Stromal cell of bone marrow (primary cell): ENCODE data around the gene EHD3.
A peak's percentile ranks its signal among the peaks of the same experiment; 100 is the strongest.
"Not testable (repeated sequence)": the region's sequence is repeated elsewhere in the genome, so short reads cannot be mapped to it uniquely, and the experiment has no call there.

ENCODE experiments used
- DNase-seq: peaks from one replicate; pipeline ENCODE4 v3.0.0-alpha.2; 2012; ENCODE audit warnings: low read depth

The EHD3 gene

DNA sequence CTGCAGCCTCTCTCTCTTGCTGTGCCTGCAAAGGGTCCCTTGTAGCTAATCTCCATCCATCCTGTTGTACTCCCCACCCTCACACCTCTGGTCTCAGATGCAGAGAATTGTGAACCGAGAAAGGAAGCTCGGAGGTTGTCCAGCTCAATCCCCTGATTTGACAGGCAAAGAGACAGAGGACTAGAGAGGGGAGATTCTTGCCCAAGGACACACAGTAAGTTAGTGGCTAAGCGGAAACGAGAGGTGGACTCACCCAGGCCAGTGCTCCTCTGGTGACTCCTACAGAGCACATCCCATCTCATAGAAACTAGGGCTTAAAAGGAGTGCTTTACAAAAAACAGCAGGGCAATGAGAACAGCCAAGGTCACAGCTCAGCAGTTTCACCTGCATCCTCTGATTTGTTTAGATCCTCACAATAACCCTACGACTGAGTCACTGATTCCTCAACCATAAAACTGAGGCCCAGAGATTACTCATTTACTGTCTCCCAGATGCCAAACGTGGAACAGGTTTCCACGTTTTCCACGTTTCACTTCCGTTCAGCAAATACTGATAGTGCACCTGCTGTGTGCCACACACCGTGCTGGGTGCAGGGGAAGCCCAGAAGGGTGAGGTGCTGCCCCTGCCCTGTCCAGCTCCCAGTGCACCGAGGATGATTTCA lies 22.1 kb downstream of the EHD3 start:
- DNase-seq = no peak

DNA sequence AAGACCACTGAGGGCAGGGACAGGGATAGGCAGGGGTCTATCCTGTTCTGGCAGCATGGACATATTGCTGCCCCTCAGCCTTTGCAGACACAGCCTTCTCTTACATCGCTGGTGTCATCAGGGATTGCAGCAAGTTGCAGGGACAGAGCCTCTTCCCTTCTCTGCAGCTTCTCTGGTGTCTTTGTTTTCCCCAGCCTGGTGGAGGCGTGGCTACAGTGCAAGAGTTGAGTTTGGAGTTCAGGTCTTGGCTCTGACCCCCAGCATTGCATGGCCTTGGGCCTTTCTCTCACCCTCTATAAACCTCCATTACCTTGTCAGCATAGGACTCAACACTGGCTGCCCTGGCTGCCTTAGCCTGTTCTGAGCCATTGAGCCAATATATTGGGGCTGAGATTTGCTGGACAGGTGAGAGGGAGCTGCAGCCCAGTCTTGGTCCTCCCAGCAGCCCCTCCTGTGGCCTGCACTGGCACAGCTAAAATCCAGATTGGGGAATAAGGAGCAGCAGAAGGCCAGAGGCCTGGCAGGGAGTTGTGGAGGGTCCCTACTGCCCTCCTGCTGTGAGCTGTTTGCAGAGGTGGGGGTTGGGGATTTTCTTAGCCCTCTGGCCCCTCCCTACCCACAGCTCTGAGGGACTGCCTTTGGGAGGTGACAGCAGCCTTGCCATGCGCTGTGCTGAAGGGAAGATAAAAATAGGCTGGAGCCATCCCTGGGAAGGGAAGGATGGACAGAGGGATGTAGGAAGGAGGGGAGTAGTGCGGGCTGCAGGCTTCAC lies 22.8 kb downstream of the EHD3 start:
- no peak for DNase-seq

- no peak for DNase-seq
These were observed 24.4 kb downstream of the EHD3 start for GRCh38 chr2:31258351-31258750.

GRCh38 chr2:31259075-31259474 lies 25.1 kb downstream of the EHD3 start:
- DNase-seq = no peak

DNA sequence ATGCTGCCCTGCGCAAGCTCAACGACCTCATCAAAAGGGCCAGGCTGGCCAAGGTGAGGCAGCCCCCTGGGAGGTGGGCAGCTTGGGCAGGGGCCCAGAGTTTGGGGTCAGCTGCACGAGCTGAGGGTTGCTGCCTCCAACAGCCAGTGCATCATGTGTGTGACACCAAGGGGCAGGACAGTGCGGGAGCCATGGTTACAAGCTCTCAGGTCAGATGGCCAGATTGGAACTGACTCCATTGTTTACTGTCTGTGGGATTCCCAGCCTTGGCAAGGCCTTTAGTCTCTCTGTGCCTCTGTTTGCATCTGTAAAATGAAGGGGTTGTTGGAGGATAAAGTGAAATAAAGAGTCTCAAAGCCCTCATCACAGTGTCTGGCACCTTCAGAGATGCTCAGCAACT lies 26.9 kb downstream of the EHD3 start:
- DNase-seq = no peak

GRCh38 chr2:31263636-31264190 lies 29.8 kb downstream of the EHD3 start:
- DNase-seq = no peak

GRCh38 chr2:31265234-31265633 lies 31.3 kb downstream of the EHD3 start:
- no peak for DNase-seq

GRCh38 chr2:31266804-31267203 lies 32.9 kb downstream of the EHD3 start:
- no peak for DNase-seq

- no peak for DNase-seq
These were observed 33.6 kb downstream of the EHD3 start for GRCh38 chr2:31267437-31268120.

- no peak for DNase-seq
These were observed 34.4 kb downstream of the EHD3 start for GRCh38 chr2:31268344-31268743.

DNA sequence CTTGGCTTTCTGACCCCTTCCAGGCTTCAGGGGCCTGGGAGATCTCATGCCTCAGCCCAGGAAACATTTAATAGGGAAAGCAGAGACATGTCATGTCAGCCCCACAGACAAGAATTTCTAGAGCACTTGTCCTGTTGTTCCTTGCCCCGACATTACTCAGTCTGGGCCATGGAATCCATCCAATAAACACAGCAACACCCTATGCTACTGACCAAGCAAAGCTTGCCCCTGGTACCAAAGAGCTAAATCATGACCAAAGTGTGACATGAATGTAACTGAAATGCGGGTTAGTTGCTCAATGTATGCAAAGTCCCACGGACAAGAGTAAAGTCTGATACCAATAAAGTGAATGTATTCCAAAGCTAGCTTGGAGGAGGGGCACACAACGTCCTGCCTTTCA lies 35.1 kb downstream of the EHD3 start:
- no peak for DNase-seq

- DNase-seq = peak; percentile 45
These were observed 36.2 kb downstream of the EHD3 start for GRCh38 chr2:31270131-31270530.

- DNase-seq = no peak
These were observed 36.9 kb downstream of the EHD3 start for GRCh38 chr2:31270822-31271231.

- no peak for DNase-seq
These were observed 37.9 kb downstream of the EHD3 start for GRCh38 chr2:31271851-31272267.

DNA sequence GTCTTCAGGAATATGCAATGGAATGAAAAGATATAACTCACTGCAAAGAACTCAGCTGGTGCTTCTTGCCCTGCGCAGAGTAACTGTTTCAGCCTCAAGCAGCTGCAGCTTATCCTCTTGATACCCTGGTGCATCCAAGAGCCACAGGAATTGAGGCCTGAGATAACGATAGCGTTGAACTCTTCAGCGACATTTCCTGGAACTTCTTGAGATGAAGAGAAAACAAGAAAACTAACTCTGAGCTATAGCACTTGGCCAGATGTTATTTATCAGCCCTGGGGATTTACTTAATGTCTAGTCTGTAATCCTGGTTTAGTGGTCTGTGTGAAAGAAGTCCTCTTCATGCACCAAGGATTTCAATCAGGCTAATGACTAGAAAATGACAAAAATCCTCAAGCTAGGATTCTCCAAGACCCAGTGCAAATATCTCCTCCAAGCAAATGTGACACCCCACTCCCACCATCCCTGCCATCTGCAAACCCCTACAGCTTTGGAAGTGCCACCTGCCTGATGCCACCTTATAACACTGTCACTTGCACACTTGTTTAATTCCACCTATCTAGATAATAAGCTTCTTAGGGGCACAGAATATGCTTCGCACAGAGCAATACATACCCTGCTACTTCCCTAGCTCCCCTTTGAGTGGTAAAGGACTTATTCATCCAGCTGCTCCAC lies 40.6 kb downstream of the EHD3 start:
- DNase-seq = no peak

DNA sequence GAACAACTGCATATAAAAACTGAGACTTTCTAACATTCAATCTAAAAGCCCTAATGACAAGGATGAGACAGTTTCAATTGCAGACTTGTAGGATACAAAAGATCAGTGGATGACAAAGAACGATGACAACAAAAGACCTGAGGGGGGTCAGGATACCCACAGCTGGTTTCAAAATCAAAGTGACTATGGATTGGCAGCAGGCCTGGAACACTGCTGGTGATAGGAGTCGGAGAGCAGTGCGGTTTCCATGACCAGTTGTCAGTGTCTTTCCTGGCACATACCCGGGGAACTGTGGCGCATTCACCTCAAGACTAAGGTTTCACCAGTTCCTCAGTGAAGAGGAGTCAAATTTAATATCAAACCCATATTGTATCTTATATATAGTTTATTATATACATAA lies 42.0 kb downstream of the EHD3 start:
- DNase-seq = no peak

- DNase-seq = no peak
These were observed 43.7 kb downstream of the EHD3 start for GRCh38 chr2:31277621-31278020.

DNA sequence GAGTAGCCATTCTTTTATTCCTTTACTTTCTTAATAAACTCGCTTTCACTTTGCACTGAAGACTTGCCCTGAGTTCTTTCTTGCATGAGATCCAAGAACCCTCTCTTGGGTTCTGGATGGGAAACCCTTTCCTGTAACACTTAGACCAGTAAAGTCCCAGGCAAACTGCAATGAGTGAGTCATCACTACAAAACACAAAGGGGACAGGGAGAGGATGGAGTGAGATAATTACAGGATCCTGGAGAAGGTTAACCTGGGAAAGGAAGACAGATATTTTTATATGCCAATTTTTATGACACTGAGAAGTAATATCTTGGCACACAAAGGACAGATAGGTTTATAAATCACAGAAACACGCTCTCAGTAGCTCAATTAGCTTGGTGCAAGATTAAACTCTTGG lies 48.7 kb downstream of the EHD3 start:
- no peak for DNase-seq

- not testable (repeated sequence) for DNase-seq
These were observed 49.4 kb downstream of the EHD3 start for GRCh38 chr2:31283193-31283919.

DNA sequence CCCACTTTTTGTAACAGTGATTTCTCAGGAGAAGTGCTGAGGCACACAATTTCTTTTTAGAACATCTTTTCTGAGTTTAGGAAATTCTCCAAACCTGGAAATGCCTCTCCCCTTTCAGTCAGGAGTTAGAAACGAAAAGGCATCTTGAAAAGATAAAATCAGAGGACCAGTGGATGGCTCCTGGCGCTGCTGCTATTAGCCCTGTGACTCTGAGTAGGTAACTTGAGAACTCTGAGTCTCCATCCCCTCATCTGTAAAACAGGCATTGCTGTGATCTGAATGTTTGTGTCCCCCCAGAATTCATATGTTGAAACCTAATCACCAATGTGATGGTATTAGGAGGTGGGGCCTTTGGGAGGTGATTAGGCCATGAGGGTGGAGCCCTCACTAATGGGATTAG lies 50.2 kb downstream of the EHD3 start:
- DNase-seq = no peak

DNA sequence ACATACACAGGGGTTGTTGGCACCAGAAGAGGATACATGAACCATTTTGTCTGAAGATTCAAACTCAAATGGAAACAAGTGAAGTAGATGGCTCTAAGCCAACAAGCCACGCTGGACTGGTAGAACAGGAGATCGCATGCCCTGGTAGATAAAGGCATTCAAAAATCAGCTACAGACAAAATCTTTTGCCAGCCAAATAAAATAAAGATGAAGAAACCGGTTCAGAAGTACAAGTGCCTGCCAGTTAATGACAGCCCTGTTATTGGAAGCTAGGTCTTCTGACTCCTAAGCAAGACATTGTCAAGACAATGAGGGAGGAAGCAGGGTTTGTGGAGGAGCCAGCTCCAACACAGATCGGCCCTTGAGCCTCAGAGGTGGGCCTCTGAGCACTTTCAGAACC lies 52.3 kb downstream of the EHD3 start:
- no peak for DNase-seq
